Immature natural killer cell (primary cell): ENCODE measurements around the gene RPH3AL. TPM values are rescaled to one million over a fixed set of nuclear protein-coding genes. Genes with fewer than 3 reads are reported as not detected.

Source experiments
- DNase-seq, 3 donors: peaks; one replicate each; pipeline ENCODE4 v3.0.0; 2022; ENCODE audit warnings: mixed read lengths in 1 of 3
- H3K27ac Mint-ChIP-seq, 6 donors: one replicate each; pipeline ENCODE4 v1.8.0; 2020; ENCODE audit warnings: mixed read lengths in 6 of 6, mild to moderate bottlenecking in 5 of 6, inconsistent platforms in 4 of 6, moderate library complexity in 3 of 6
- H3K27me3 Mint-ChIP-seq, 3 donors: one replicate each; pipeline ENCODE4 v1.8.0; 2020 to 2021; ENCODE audit warnings: low read depth in 3 of 3, mild to moderate bottlenecking in 3 of 3, mixed read lengths in 3 of 3, moderate library complexity in 3 of 3, inconsistent platforms in 1 of 3
- H3K36me3 Mint-ChIP-seq, 3 donors: one replicate each; pipeline ENCODE4 v1.8.0; 2020; ENCODE audit warnings: mixed read lengths in 3 of 3, inconsistent platforms in 2 of 3, mild to moderate bottlenecking in 2 of 3
- H3K4me1 Mint-ChIP-seq, 2 donors: one replicate each; pipeline ENCODE4 v1.8.0; 2020; ENCODE audit warnings: inconsistent platforms in 2 of 2, mild to moderate bottlenecking in 2 of 2, mixed read lengths in 2 of 2, moderate library complexity in 1 of 2
- H3K4me3 Mint-ChIP-seq, 5 donors: one replicate each; pipeline ENCODE4 v1.8.0; 2020; ENCODE audit warnings: mild to moderate bottlenecking in 5 of 5, mixed read lengths in 5 of 5, inconsistent platforms in 3 of 5, moderate library complexity in 3 of 5
- H3K9me3 Mint-ChIP-seq, 6 donors: one replicate each; pipeline ENCODE4 v1.8.0; 2020; ENCODE audit warnings: mild to moderate bottlenecking in 6 of 6, mixed read lengths in 6 of 6, inconsistent platforms in 4 of 6, moderate library complexity in 3 of 6
- polyA plus RNA-seq, 3 donors: library from polyadenylated mRNA; unstranded; fragments of 300-500 nt; fragmentation: Illumina TruSeq; gene quantifications; one replicate each; pipeline ENCODE4 v1.2.3, GENCODE V29; 2021

RPH3AL gene
- polyA plus RNA-seq, 3 donors from 2014 or later = 4.2 to 10.3 (median 4.5) TPM

GRCh38 chr17:193841-194806 is 158.5 kb downstream of the RPH3AL start:
- Mint-ChIP-seq H3K9me3 (peaks cover 0 to 1% (median 0%) of the 10 kb centered on the region in 6 donors), H3K27me3 (peaks cover 2 to 10% (median 6%) of the 10 kb centered on the region in 3 donors), H3K27ac (no peak overlapping the region), H3K36me3 (no peaks in the 10 kb centered on the region), H3K4me1 (no peaks in the 10 kb centered on the region), H3K4me3 (no peak overlapping the region)
- no peak for DNase-seq

- Mint-ChIP-seq H3K27ac (no peak overlapping the region), H3K36me3 (no peaks in the 10 kb centered on the region), H3K4me3 (no peak overlapping the region), H3K27me3 (peaks cover 2 to 9% (median 6%) of the 10 kb centered on the region in 3 donors), H3K4me1 (no peaks in the 10 kb centered on the region), H3K9me3 (peaks cover 0 to 1% (median 0%) of the 10 kb centered on the region in 6 donors)
- no peak for DNase-seq
Observed at GRCh38 chr17:193426-193810, 159.2 kb downstream of the RPH3AL start.

GRCh38 chr17:192666-193425 is 159.8 kb downstream of the RPH3AL start:
- Mint-ChIP-seq H3K9me3 (peaks cover 0 to 1% (median 0%) of the 10 kb centered on the region in 6 donors), H3K27me3 (peaks cover 2 to 9% (median 6%) of the 10 kb centered on the region in 3 donors), H3K36me3 (no peaks in the 10 kb centered on the region), H3K4me3 (no peak overlapping the region), H3K27ac (no peak overlapping the region), H3K4me1 (no peaks in the 10 kb centered on the region)
- DNase-seq = no peak

GRCh38 chr17:189444-189843 is 163.2 kb downstream of the RPH3AL start:
- peaks cover 0 to 1% (median 0%) of the 10 kb centered on the region in 6 donors for H3K9me3 Mint-ChIP-seq
- H3K27me3 Mint-ChIP-seq = peaks cover 2 to 11% (median 6%) of the 10 kb centered on the region in 3 donors
- peaks cover 0 to 4% of the 10 kb centered on the region in 2 donors for H3K4me1 Mint-ChIP-seq
- H3K27ac Mint-ChIP-seq = no peak overlapping the region
- no peak overlapping the region for H3K4me3 Mint-ChIP-seq
- H3K36me3 Mint-ChIP-seq = no peaks in the 10 kb centered on the region
- DNase-seq = no peak

GRCh38 chr17:187130-187529 is 165.5 kb downstream of the RPH3AL start:
- no peak for DNase-seq
- H3K9me3 Mint-ChIP-seq = peaks cover 0 to 1% (median 0%) of the 10 kb centered on the region in 6 donors
- no peak overlapping the region for H3K27ac Mint-ChIP-seq
- H3K4me1 Mint-ChIP-seq = peaks cover 0 to 6% of the 10 kb centered on the region in 2 donors
- H3K4me3 Mint-ChIP-seq = no peak overlapping the region
- H3K27me3 Mint-ChIP-seq = peaks cover 6 to 19% (median 8%) of the 10 kb centered on the region in 3 donors
- no peaks in the 10 kb centered on the region for H3K36me3 Mint-ChIP-seq

- Mint-ChIP-seq H3K4me3 (peak overlapping the region in 1 of 5 donors; percentile 45), H3K4me1 (peaks cover 0 to 9% of the 10 kb centered on the region in 2 donors), H3K27me3 (peaks cover 8 to 22% (median 10%) of the 10 kb centered on the region in 3 donors), H3K9me3 (peaks cover 0 to 1% (median 0%) of the 10 kb centered on the region in 6 donors), H3K36me3 (no peaks in the 10 kb centered on the region), H3K27ac (peak overlapping the region in 1 of 6 donors; percentile 8)
- DNase-seq = no peak
Observed at GRCh38 chr17:185445-186138, 167.0 kb downstream of the RPH3AL start.

- Mint-ChIP-seq H3K9me3 (no peaks in the 10 kb centered on the region), H3K4me3 (peak overlapping the region in 1 of 5 donors; percentile 20), H3K36me3 (no peaks in the 10 kb centered on the region), H3K27me3 (peaks cover 6 to 25% (median 8%) of the 10 kb centered on the region in 3 donors), H3K4me1 (peaks cover 0 to 9% of the 10 kb centered on the region in 2 donors), H3K27ac (no peak overlapping the region)
- DNase-seq = no peak
Observed at GRCh38 chr17:183021-183420, 169.6 kb downstream of the RPH3AL start.

- H3K4me3 Mint-ChIP-seq = peak overlapping the region; percentile 25 to 82 (median 53)
- H3K4me1 Mint-ChIP-seq = peaks cover 0 to 9% of the 10 kb centered on the region in 2 donors
- peaks cover 7 to 26% (median 9%) of the 10 kb centered on the region in 3 donors for H3K27me3 Mint-ChIP-seq
- no peak for DNase-seq
- H3K9me3 Mint-ChIP-seq = no peaks in the 10 kb centered on the region
- no peak overlapping the region for H3K27ac Mint-ChIP-seq
- no peaks in the 10 kb centered on the region for H3K36me3 Mint-ChIP-seq
Observed at GRCh38 chr17:182050-182751, 170.4 kb downstream of the RPH3AL start.

- H3K4me1 Mint-ChIP-seq = peaks cover 0 to 9% of the 10 kb centered on the region in 2 donors
- H3K9me3 Mint-ChIP-seq = no peaks in the 10 kb centered on the region
- H3K4me3 Mint-ChIP-seq = peak within 1 kb of the TSS; percentile 25 to 82 (median 53)
- H3K36me3 Mint-ChIP-seq = no peaks in the 10 kb centered on the region
- peaks cover 7 to 27% (median 10%) of the 10 kb centered on the region in 3 donors for H3K27me3 Mint-ChIP-seq
- no peak within 1 kb of the TSS for H3K27ac Mint-ChIP-seq
- no peak for DNase-seq
Observed at GRCh38 chr17:181245-182049, 171.2 kb downstream of the RPH3AL start, which contains the start of gene DOC2B. Gene DOC2B, minus strand, starts transcription at chr17:181650. Its CDS starts 171 bp downstream, at chr17:181479.

- no peak overlapping the region for H3K27ac Mint-ChIP-seq
- peaks cover 0 to 5% of the 10 kb centered on the region in 2 donors for H3K4me1 Mint-ChIP-seq
- peaks cover 5 to 22% (median 10%) of the 10 kb centered on the region in 3 donors for H3K27me3 Mint-ChIP-seq
- no peaks in the 10 kb centered on the region for H3K9me3 Mint-ChIP-seq
- no peak overlapping the region for H3K4me3 Mint-ChIP-seq
- H3K36me3 Mint-ChIP-seq = no peaks in the 10 kb centered on the region
- no peak for DNase-seq
Observed at GRCh38 chr17:180381-181244, 172.0 kb downstream of the RPH3AL start.

- no peak overlapping the region for H3K4me3 Mint-ChIP-seq
- peaks cover 0 to 4% of the 10 kb centered on the region in 2 donors for H3K4me1 Mint-ChIP-seq
- H3K27me3 Mint-ChIP-seq = peaks cover 4 to 20% (median 10%) of the 10 kb centered on the region in 3 donors
- H3K36me3 Mint-ChIP-seq = no peaks in the 10 kb centered on the region
- no peak for DNase-seq
- no peaks in the 10 kb centered on the region for H3K9me3 Mint-ChIP-seq
- H3K27ac Mint-ChIP-seq = no peak overlapping the region
Observed at GRCh38 chr17:179781-180380, 172.7 kb downstream of the RPH3AL start.
